Testis (tissue), 3 donors: ENCODE results near the gene PXK. TPM values are rescaled to one million over a fixed set of nuclear protein-coding genes. Genes with fewer than 3 reads are reported as not detected.

Experiments
- DNase-seq: peaks from one replicate; pipeline ENCODE4 v3.0.0-alpha.2; 2019
- H3K27ac ChIP-seq, 2 donors: fragments of 200-600 bp; sonication (generic); one replicate each; pipeline ENCODE4 v1.5.1; 2019
- H3K27me3 ChIP-seq: fragments of 200-600 bp; sonication (generic); one replicate; pipeline ENCODE4 v1.5.1; 2019
- H3K36me3 ChIP-seq: fragments of 200-600 bp; sonication (generic); one replicate; pipeline ENCODE4 v1.5.1; 2017; ENCODE audit warnings: low read depth; ENCODE audit errors: missing control alignments
- H3K4me1 ChIP-seq: fragments of 200-600 bp; sonication (generic); one replicate; pipeline ENCODE4 v1.5.1; 2019
- H3K4me3 ChIP-seq, 2 donors: fragments of 200-600 bp; sonication (generic); one replicate each; pipeline ENCODE4 v1.5.1; 2017 to 2019
- H3K9me3 ChIP-seq: fragments of 200-600 bp; sonication (generic); one replicate; pipeline ENCODE4 v1.5.1; 2017
- CTCF ChIP-seq, 3 experiments: fragments of 450-650 bp in 2 of 3; fragments of 200-600 bp in 1 of 3; sonication (generic) in 1 of 3; IDR thresholded peaks; one replicate each; pipeline ENCODE4 v1.5.1; 2016 to 2019; ENCODE audit warnings: antibody characterized with exemption in 3 of 3, mild to moderate bottlenecking in 2 of 3, moderate library complexity in 1 of 3
- POLR2A ChIP-seq: fragments of 450-650 bp; IDR thresholded peaks from one replicate; pipeline ENCODE4 v1.6.1; 2017; ENCODE audit warnings: antibody characterized with exemption, mild to moderate bottlenecking, moderate library complexity
- WGBS, 2 donors: methylation state at CpG; one replicate each; pipeline ENCODE4 v1.1.5; 2018; 5-methylcytosine and 5-hydroxymethylcytosine counted together
- intact Hi-C: fragments of 100-400 bp; cut with DNase I; formaldehyde crosslinking; loops from one replicate; pipeline ENCODE4 v1.15.1; 2023; ENCODE audit warnings: low total_unique reads
- polyA plus RNA-seq: library from polyadenylated mRNA; stranded (reverse); fragments of 350-450 nt; fragmentation: Illumina TruSeq; extraction: RNeasy Lipid Tissue Mini Kit (QIAGEN cat#74804); gene quantifications from one replicate; pipeline ENCODE4 v1.2.3, GENCODE V29; 2014; ENCODE audit warnings: low read depth, low replicate concordance; ENCODE audit not compliant: insufficient read depth
- total RNA-seq, 2 donors: library from RNA; depleted of rRNA; stranded (reverse); fragments of >200 nt; gene quantifications; one replicate each; pipeline ENCODE4 v1.2.3, GENCODE V29; 2016

PXK gene
- total and polyA plus RNA-seq, 3 donors from 2014 or later = 28.8 to 31.3 (median 29.3) TPM

- Histone ChIP-seq H3K4me1 (peaks cover 4% of the 10 kb centered on the region), H3K27ac (no peak overlapping the region), H3K9me3 (no peaks in the 10 kb centered on the region), H3K27me3 (no peaks in the 10 kb centered on the region), H3K36me3 (no peaks in the 10 kb centered on the region), H3K4me3 (no peak overlapping the region)
- 57 to 71% methylated on average over 3 of the region's 3 CpGs for WGBS, 2 donors
- DNase-seq = no peak
- TF ChIP-seq POLR2A (no peak), CTCF (IDR thresholded peaks at IDR 0.05) (no peak)
- intact Hi-C loops = loop anchor here (10.0 kb wide), 1 partner anchor 91 kb away; no protein-coding TSS in a partner anchor
These were observed 8.9 kb upstream of the PXK start for GRCh38 chr3:58323529-58324390.

- no peaks in the 10 kb centered on the region for H3K9me3 ChIP-seq
- no peak for TF ChIP-seq POLR2A
- TF ChIP-seq CTCF (IDR thresholded peaks at IDR 0.05) = no peak
- no peak for DNase-seq
- no peaks in the 10 kb centered on the region for H3K36me3 ChIP-seq
- H3K4me1 ChIP-seq = peaks cover 4% of the 10 kb centered on the region
- 85 to 86% methylated on average over 7 of the region's 7 CpGs for WGBS, 2 donors
- H3K4me3 ChIP-seq = no peak overlapping the region
- intact Hi-C loops = loop anchor here (10.0 kb wide), 1 partner anchor 90 kb away; no protein-coding TSS in a partner anchor
- no peak overlapping the region for H3K27ac ChIP-seq
- H3K27me3 ChIP-seq = no peaks in the 10 kb centered on the region
These were observed 8.0 kb upstream of the PXK start for GRCh38 chr3:58324391-58325390.

- 42 to 51% methylated on average over 2 of the region's 2 CpGs for whole genome bisulfite sequencing, 2 donors
These were observed 7.1 kb upstream of the PXK start for GRCh38 chr3:58325525-58325992.

More at GRCh38 chr3:58325525-58325992, 7.1 kb upstream of the PXK start:
- H3K4me1 ChIP-seq = peaks cover 4% of the 10 kb centered on the region
- H3K9me3 ChIP-seq = no peaks in the 10 kb centered on the region
- DNase-seq = no peak
- H3K27ac ChIP-seq = no peak overlapping the region
- no peaks in the 10 kb centered on the region for H3K27me3 ChIP-seq
- H3K4me3 ChIP-seq = no peak overlapping the region
- TF ChIP-seq POLR2A (no peak), CTCF (IDR thresholded peaks at IDR 0.05) (no peak)
- no peaks in the 10 kb centered on the region for H3K36me3 ChIP-seq
- intact Hi-C loops = loop anchor here (10.0 kb wide), 1 partner anchor 89 kb away; no protein-coding TSS in a partner anchor
